Endothelial cell of umbilical vein (primary cell): ENCODE results near the gene SEMA5A. TPM values are rescaled to one million over a fixed set of nuclear protein-coding genes. Genes with fewer than 3 reads are reported as not detected.

ENCODE experiments used
- BruUV-seq: library from RNA; stranded (reverse); fragments of 400-500 nt; replicated peaks from 2 replicates; lab custom pipeline; 2021; lab: Mats Ljungman, UMichigan
- CTCF ChIA-PET: fragments of 300-600, 350-600 bp; sonication (Branson Sonifier 250); formaldehyde crosslinking; loops from one replicate; lab custom pipeline; 2021; ENCODE audit warnings: antibody characterized with exemption, inconsistent platforms; lab: Charles Lee
- POLR2A ChIA-PET: fragments of 300-600, 350-600 bp; sonication (Branson Sonifier 250); formaldehyde crosslinking; loops from one replicate; lab custom pipeline; 2021; ENCODE audit warnings: antibody characterized with exemption, inconsistent platforms; lab: Charles Lee
- DNase-seq: peaks from one replicate; pipeline ENCODE4 v3.0.0-alpha.2; 2011; ENCODE audit warnings: low read depth, low spot score
- FAIRE-seq: peaks from 2 replicates; lab custom pipeline; 2011; peaks lifted over from hg19 to GRCh38; lab: Jason Lieb, UNC
- H2AFZ ChIP-seq: 2 replicates; pipeline ENCODE4 v1.6.0; 2012; ENCODE audit warnings: low read depth, low read length, control low read depth, inconsistent platforms
- H3K27ac ChIP-seq: 2 replicates; pipeline ENCODE4 v1.5.1; 2011; ENCODE audit warnings: low read depth, mild to moderate bottlenecking, control low read depth, low read length, moderate library complexity; ENCODE audit not compliant: insufficient read depth
- H3K27me3 ChIP-seq, 2 experiments: 2 replicates each; pipeline versions ENCODE4 v1.6.0 to v1.6.1; 2011; ENCODE audit warnings: low read length in 2 of 2, mixed read lengths in 1 of 2; ENCODE audit not compliant: control insufficient read depth in 2 of 2, insufficient read depth in 2 of 2
- H3K36me3 ChIP-seq, 2 experiments: 2 replicates in 1 of 2; 3 replicates in 1 of 2; pipeline ENCODE4 v1.5.1; 2011; ENCODE audit warnings: low read length in 2 of 2, mild to moderate bottlenecking in 1 of 2, moderate library complexity in 1 of 2; ENCODE audit not compliant: control insufficient read depth in 2 of 2, insufficient read depth in 2 of 2; ENCODE audit errors: extremely low read depth in 1 of 2
- H3K4me1 ChIP-seq: 3 replicates; pipeline ENCODE4 v1.5.1; 2011; ENCODE audit warnings: mild to moderate bottlenecking, low read length; ENCODE audit not compliant: control insufficient read depth, insufficient read depth; ENCODE audit errors: extremely low read depth
- H3K4me2 ChIP-seq: 2 replicates; pipeline ENCODE4 v1.6.1; 2011; ENCODE audit warnings: low read length, control low read depth, mixed read lengths; ENCODE audit not compliant: insufficient read depth
- H3K4me3 ChIP-seq, 3 experiments: fragments of 200-600 bp in 1 of 3; sonication (generic), shearing (Covaris generic) in 1 of 3; replicated peaks in 1 of 3; 2 replicates each; pipeline ENCODE4 v1.5.1; 2011 to 2016; ENCODE audit warnings: control low read depth in 3 of 3, low read length in 3 of 3, mild to moderate bottlenecking in 2 of 3, inconsistent platforms in 1 of 3, low read depth in 1 of 3, moderate library complexity in 1 of 3; ENCODE audit not compliant: insufficient read depth in 1 of 3
- H3K79me2 ChIP-seq: 2 replicates; pipeline ENCODE4 v1.6.0; 2012; ENCODE audit warnings: low read length, inconsistent platforms; ENCODE audit not compliant: control insufficient read depth, insufficient read depth
- H3K9ac ChIP-seq: replicated peaks from 2 replicates; pipeline ENCODE3; 2011; ENCODE audit warnings: low read length, control low read depth; ENCODE audit not compliant: insufficient read depth; ENCODE audit errors: extremely low read depth
- H3K9me1 ChIP-seq: replicated peaks from 3 replicates; pipeline ENCODE4 v1.6.0; 2011; ENCODE audit warnings: mild to moderate bottlenecking, low read length; ENCODE audit not compliant: control insufficient read depth, insufficient read depth; ENCODE audit errors: extremely low read depth
- H3K9me3 ChIP-seq: replicated peaks from 2 replicates; pipeline ENCODE4 v1.5.1; 2012; ENCODE audit warnings: low read length, inconsistent platforms; ENCODE audit not compliant: control insufficient read depth, insufficient read depth
- H4K20me1 ChIP-seq: replicated peaks from 2 replicates; pipeline ENCODE3; 2011; ENCODE audit warnings: mild to moderate bottlenecking, low read length; ENCODE audit not compliant: control insufficient read depth, insufficient read depth; ENCODE audit errors: extremely low read depth
- EZH2 ChIP-seq: IDR thresholded peaks from 2 replicates; pipeline ENCODE4 v1.6.1; 2012; ENCODE audit warnings: borderline replicate concordance, low read depth, mild to moderate bottlenecking, moderate library complexity, low read length, inconsistent platforms; ENCODE audit not compliant: severe bottlenecking
- FOS ChIP-seq: IDR thresholded peaks from 2 replicates; pipeline ENCODE4 v1.6.1; 2011; ENCODE audit warnings: mild to moderate bottlenecking, low read length, moderate library complexity, borderline replicate concordance; ENCODE audit not compliant: insufficient read depth
- GATA2 ChIP-seq: IDR thresholded peaks from 2 replicates; pipeline ENCODE4 v1.7.0; 2011; ENCODE audit warnings: low read depth, mild to moderate bottlenecking, moderate library complexity, mixed read lengths, low read length; ENCODE audit not compliant: insufficient read length, insufficient read depth
- JUN ChIP-seq: IDR thresholded peaks from 2 replicates; pipeline ENCODE4 v1.6.1; 2011; ENCODE audit warnings: borderline replicate concordance, low read depth; ENCODE audit not compliant: insufficient read length, insufficient read depth
- MYC ChIP-seq: IDR thresholded peaks from one replicate; pipeline ENCODE4 v1.6.1; 2011; ENCODE audit warnings: mild to moderate bottlenecking, low read depth, low read length
- POLR2A ChIP-seq: IDR thresholded peaks from 2 replicates; pipeline ENCODE4 v1.6.1; 2012; ENCODE audit warnings: low read depth, mild to moderate bottlenecking, control low read depth, low read length
- POLR2AphosphoS5 ChIP-seq: IDR thresholded peaks from 2 replicates; pipeline ENCODE4 v1.6.1; 2012; ENCODE audit warnings: low read depth, mild to moderate bottlenecking, control low read depth, low read length, moderate library complexity; ENCODE audit not compliant: insufficient read depth
- dilution Hi-C: fragments of 300-500 bp; cut with MboI; formaldehyde crosslinking; loops from one replicate; pipeline ENCODE4 v1.15.0; 2019; ENCODE audit warnings: low sequenced_read_pairs; ENCODE audit not compliant: extremely low pct_ligation_motif_present
- intact Hi-C: fragments of 100-400 bp; cut with micrococcal nuclease; formaldehyde crosslinking; loops from one replicate; pipeline ENCODE4 v1.10.0; 2022
- polyA plus RNA-seq, 4 experiments: library from polyadenylated mRNA; depleted of rRNA in 3 of 4; stranded (reverse) in 3 of 4; unstranded in 1 of 4; fragments of >200 nt; gene quantifications; 2 replicates each; pipeline versions ENCODE4 v1.2.1 to v1.2.3, GENCODE V29; 2011 to 2012; ENCODE audit warnings: missing spikeins in 1 of 4
- total RNA-seq: library from RNA; stranded (reverse); gene quantifications from 2 replicates; pipeline ENCODE4 v1.2.3, GENCODE V29; 2021
- TF ChIP-seq, protein P1 (sequence below): IDR thresholded peaks from 2 replicates; pipeline ENCODE4 v1.6.1; 2011; ENCODE audit not compliant: insufficient read depth, insufficient read length
- TF ChIP-seq, protein P2 (sequence below), 2 donors: IDR thresholded peaks; 1 replicate in 1 of 2; 2 replicates in 1 of 2; pipeline ENCODE4 v1.5.1; 2011; ENCODE audit warnings: low read length in 2 of 2, mild to moderate bottlenecking in 2 of 2, moderate library complexity in 2 of 2, control low read depth in 1 of 2, inconsistent platforms in 1 of 2, low read depth in 1 of 2; ENCODE audit not compliant: insufficient read depth in 1 of 2; ENCODE audit errors: extremely low read depth in 1 of 2

The SEMA5A gene
- total and polyA plus RNA-seq, 2 donors (not counting 3 experiments of a cell fraction or from before 2014, with no cell fraction given) = 0.04 to 0.06 TPM

DNA sequence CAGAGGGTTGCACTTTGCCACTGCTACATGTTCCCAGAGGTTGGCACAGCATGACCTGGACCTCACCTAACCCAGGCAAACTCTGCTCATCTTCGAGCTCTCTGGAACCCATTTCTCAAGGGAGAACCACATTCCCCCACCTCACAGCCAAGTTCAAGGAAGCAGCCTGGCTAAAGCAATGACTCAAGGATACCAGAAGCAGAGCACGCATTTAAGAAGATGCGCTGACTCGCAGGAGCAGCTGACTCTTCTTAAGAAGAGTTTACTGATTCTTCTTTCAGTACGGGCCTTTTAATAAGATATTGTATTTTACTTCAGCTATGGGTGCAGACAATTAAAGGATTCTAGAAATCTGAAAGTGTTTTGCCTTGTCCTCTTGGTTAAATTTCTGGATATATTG, 4.1 kb upstream of the SEMA5A start:
- H3K4me3 ChIP-seq = no peak overlapping the region
- peaks cover 0 to 7% of the 10 kb centered on the region in 2 experiments for H3K27me3 ChIP-seq
- BruUV-seq = no TSS peak
- peaks cover 3% of the 10 kb centered on the region for H3K4me1 ChIP-seq
- H3K36me3 ChIP-seq = no peaks in the 10 kb centered on the region
- no peaks in the 10 kb centered on the region for H3K9me1 ChIP-seq
- no peak overlapping the region for H3K4me2 ChIP-seq
- CTCF ChIA-PET = no interaction called here
- H3K27ac ChIP-seq = no peak overlapping the region
- no peak overlapping the region for H3K9ac ChIP-seq
- H2AFZ ChIP-seq = no peak overlapping the region
- TF ChIP-seq GATA2 = no peak
- intact Hi-C loops = no loop called here
- no peaks in the 10 kb centered on the region for H4K20me1 ChIP-seq
- H3K79me2 ChIP-seq = no peaks in the 10 kb centered on the region
- dilution Hi-C loops = no loop called here
- H3K9me3 ChIP-seq = no peaks in the 10 kb centered on the region
- no peak for FAIRE-seq
- no peak for DNase-seq
- POLR2A ChIA-PET = no interaction called here

DNA sequence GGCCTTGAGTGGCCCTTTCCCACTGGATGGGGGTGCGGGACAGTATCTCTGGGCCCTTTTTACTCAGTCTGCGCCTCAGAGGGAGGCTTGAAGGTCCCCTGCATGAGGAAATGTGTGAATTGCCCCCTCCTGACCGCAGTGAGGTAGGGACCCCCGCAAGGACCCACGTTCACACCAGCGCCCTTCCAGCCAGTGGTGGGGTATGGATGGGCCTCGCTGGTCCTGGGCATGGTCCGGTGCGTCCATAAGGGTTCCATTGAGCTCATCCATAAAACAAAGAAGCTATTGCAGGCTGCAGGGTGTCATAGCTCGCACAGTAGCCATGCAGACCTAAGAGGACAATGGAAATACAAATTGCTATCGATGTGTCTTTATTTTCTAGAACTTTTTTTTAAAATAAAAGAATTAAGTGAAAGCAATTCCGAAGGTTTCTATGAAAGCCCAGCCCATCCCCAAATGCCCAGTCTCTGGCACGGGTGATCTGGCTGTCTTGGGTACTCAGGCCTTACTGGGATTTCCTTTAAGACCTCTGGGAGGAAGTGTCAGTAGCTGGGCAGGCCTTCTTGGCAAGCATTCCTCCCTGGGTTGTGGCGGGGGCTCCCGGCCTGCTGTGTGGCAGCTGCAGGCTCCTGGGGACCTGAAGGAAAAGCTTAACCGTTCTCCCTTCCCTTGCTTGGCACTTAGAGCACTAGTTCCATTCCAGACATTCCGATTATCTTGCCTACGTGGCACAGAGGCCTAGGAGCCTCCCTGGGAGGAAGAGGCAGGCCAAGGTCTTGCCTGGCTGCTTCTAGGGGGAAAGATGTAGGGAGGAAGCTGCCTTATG, 1.5 kb upstream of the SEMA5A start:
- dilution Hi-C loops = no loop called here
- CTCF ChIA-PET = no interaction called here
- H3K9ac ChIP-seq = no peak overlapping the region

More for the DNA sequence above, 1.5 kb upstream of the SEMA5A start:
- POLR2A ChIA-PET = no interaction called here
- Histone ChIP-seq H3K79me2 (no peaks in the 10 kb centered on the region), H3K9me3 (no peaks in the 10 kb centered on the region), H3K4me3 (no peak overlapping the region), H3K4me1 (peaks cover 3% of the 10 kb centered on the region), H3K27ac (no peak overlapping the region), H4K20me1 (no peaks in the 10 kb centered on the region), H3K9me1 (no peaks in the 10 kb centered on the region), H2AFZ (no peak overlapping the region), H3K27me3 (peaks cover 0 to 7% of the 10 kb centered on the region in 2 experiments), H3K36me3 (no peaks in the 10 kb centered on the region), H3K4me2 (no peak overlapping the region)
- BruUV-seq = no TSS peak
- intact Hi-C loops = no loop called here
- TF ChIP-seq GATA2 (no peak), MYC (no peak), EZH2 (no peak), POLR2AphosphoS5 (no peak), POLR2A (no peak), JUN (no peak), FOS (no peak)
- TF ChIP-seq, protein P1, sequence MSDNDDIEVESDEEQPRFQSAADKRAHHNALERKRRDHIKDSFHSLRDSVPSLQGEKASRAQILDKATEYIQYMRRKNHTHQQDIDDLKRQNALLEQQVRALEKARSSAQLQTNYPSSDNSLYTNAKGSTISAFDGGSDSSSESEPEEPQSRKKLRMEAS = no peak
- TF ChIP-seq, protein P2, sequence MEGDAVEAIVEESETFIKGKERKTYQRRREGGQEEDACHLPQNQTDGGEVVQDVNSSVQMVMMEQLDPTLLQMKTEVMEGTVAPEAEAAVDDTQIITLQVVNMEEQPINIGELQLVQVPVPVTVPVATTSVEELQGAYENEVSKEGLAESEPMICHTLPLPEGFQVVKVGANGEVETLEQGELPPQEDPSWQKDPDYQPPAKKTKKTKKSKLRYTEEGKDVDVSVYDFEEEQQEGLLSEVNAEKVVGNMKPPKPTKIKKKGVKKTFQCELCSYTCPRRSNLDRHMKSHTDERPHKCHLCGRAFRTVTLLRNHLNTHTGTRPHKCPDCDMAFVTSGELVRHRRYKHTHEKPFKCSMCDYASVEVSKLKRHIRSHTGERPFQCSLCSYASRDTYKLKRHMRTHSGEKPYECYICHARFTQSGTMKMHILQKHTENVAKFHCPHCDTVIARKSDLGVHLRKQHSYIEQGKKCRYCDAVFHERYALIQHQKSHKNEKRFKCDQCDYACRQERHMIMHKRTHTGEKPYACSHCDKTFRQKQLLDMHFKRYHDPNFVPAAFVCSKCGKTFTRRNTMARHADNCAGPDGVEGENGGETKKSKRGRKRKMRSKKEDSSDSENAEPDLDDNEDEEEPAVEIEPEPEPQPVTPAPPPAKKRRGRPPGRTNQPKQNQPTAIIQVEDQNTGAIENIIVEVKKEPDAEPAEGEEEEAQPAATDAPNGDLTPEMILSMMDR (IDR thresholded peaks at IDR 0.05; ENCODE audit: extremely low read depth in 1 of 2, insufficient read depth in 1 of 2, low read depth in 1 of 2, low read length in 2 of 2) = no peak
- FAIRE-seq (no peak), DNase-seq (peak; percentile 53)
